ENCODE data around the gene STAT4. TPM values are rescaled to one million over a fixed set of nuclear protein-coding genes. Genes with fewer than 3 reads are reported as not detected.

STAT4 gene
- total RNA-seq, 4 donors from 2014 or later, result 1.0 to 6.6 (median 4.4) TPM

GRCh38 chr2:191086706-191087105, 64.1 kb downstream of the STAT4 start:
- Histone ChIP-seq H3K4me1 (no peaks in the 10 kb centered on the region), H3K9me3 (no peaks in the 10 kb centered on the region), H3K36me3 (no peaks in the 10 kb centered on the region), H3K4me3 (replicated peaks in 1 of 3) (no peak overlapping the region), H3K27ac (no peak overlapping the region), H3K27me3 (no peaks in the 10 kb centered on the region)
- intact Hi-C loops (cut with DNase I), result no loop called here
- no peak for DNase-seq
- no peak for TF ChIP-seq CTCF (IDR thresholded peaks at IDR 0.05)
- no peak for TF ChIP-seq POLR2A (IDR thresholded peaks at IDR 0.05)

- 94% methylated on average over 3 of the region's 3 CpGs for WGBS, 2 donors
- no peak for DNase-seq
- no peak overlapping the region for H3K4me3 ChIP-seq (replicated peaks in 1 of 3)
- H3K27me3 ChIP-seq, result no peaks in the 10 kb centered on the region
- intact Hi-C loops (cut with DNase I), result no loop called here
- H3K9me3 ChIP-seq, result no peaks in the 10 kb centered on the region
- no peaks in the 10 kb centered on the region for H3K4me1 ChIP-seq
- no peaks in the 10 kb centered on the region for H3K36me3 ChIP-seq
- no peak for TF ChIP-seq CTCF (IDR thresholded peaks at IDR 0.05)
- no peak for TF ChIP-seq POLR2A (IDR thresholded peaks at IDR 0.05)
- H3K27ac ChIP-seq, result no peak overlapping the region
Measured at GRCh38 chr2:191083540-191083939, 67.3 kb downstream of the STAT4 start.

- no peaks in the 10 kb centered on the region for H3K9me3 ChIP-seq
- intact Hi-C loops (cut with DNase I), result no loop called here
- no peak for DNase-seq
- 86 to 89% methylated on average over 2 of the region's 2 CpGs for WGBS, 2 donors
- no peaks in the 10 kb centered on the region for H3K4me1 ChIP-seq
- no peak for TF ChIP-seq POLR2A (IDR thresholded peaks at IDR 0.05)
- TF ChIP-seq CTCF (IDR thresholded peaks at IDR 0.05), result no peak
- no peaks in the 10 kb centered on the region for H3K36me3 ChIP-seq
- H3K4me3 ChIP-seq (replicated peaks in 1 of 3), result no peak overlapping the region
- H3K27me3 ChIP-seq, result no peaks in the 10 kb centered on the region
- H3K27ac ChIP-seq, result no peak overlapping the region
Measured at GRCh38 chr2:191082321-191082720, 68.5 kb downstream of the STAT4 start.

- intact Hi-C loops (cut with DNase I), result no loop called here
- H3K4me1 ChIP-seq, result no peaks in the 10 kb centered on the region
- WGBS, 2 donors, result 59 to 89% methylated on average over 3 of the region's 3 CpGs
Measured at GRCh38 chr2:191081411-191082155, 69.2 kb downstream of the STAT4 start.

More at GRCh38 chr2:191081411-191082155, 69.2 kb downstream of the STAT4 start:
- H3K27me3 ChIP-seq, result no peaks in the 10 kb centered on the region
- DNase-seq, result no peak
- H3K36me3 ChIP-seq, result no peaks in the 10 kb centered on the region
- TF ChIP-seq CTCF (IDR thresholded peaks at IDR 0.05) (no peak), POLR2A (IDR thresholded peaks at IDR 0.05) (no peak)
- no peak overlapping the region for H3K27ac ChIP-seq
- no peak overlapping the region for H3K4me3 ChIP-seq (replicated peaks in 1 of 3)
- no peaks in the 10 kb centered on the region for H3K9me3 ChIP-seq

Measured in thyroid gland (tissue), 4 donors.